HCT116 (cell line): ENCODE measurements around the gene TMEM87A.

ENCODE experiments used
- CEBPB ChIP-seq: IDR thresholded peaks from 2 replicates; pipeline ENCODE4 v1.6.1; 2012; ENCODE audit warnings: low read depth
- EZH2 ChIP-seq: fragments of 200-600 bp; sonication (generic); IDR thresholded peaks from 2 replicates; pipeline ENCODE4 v1.6.1; 2017; ENCODE audit warnings: antibody characterized with exemption, mixed run types
- EZH2phosphoT487 ChIP-seq: fragments of 200-600 bp; IDR thresholded peaks from 2 replicates; pipeline ENCODE4 v1.6.1; 2018; ENCODE audit warnings: antibody characterized with exemption, borderline replicate concordance
- JUND ChIP-seq: IDR thresholded peaks from 2 replicates; pipeline ENCODE4 v1.6.1; 2012
- POLR2A ChIP-seq: IDR thresholded peaks from 2 replicates; pipeline ENCODE4 v1.7.0; 2011; ENCODE audit warnings: borderline replicate concordance; ENCODE audit not compliant: insufficient read depth, insufficient read length; ENCODE audit errors: extremely low read depth
- POLR2AphosphoS5 ChIP-seq: IDR thresholded peaks from 2 replicates; pipeline ENCODE4 v1.6.1; 2011; ENCODE audit warnings: mild to moderate bottlenecking, low read depth, low read length, moderate library complexity
- RAD21 ChIP-seq: IDR thresholded peaks from 2 replicates; pipeline ENCODE4 v1.6.1; 2012; ENCODE audit warnings: low read depth, mild to moderate bottlenecking
- SIN3A ChIP-seq: IDR thresholded peaks from 2 replicates; pipeline ENCODE4 v1.6.1; 2012; ENCODE audit warnings: low read depth
- SP1 ChIP-seq: IDR thresholded peaks from 2 replicates; pipeline ENCODE4 v1.6.1; 2012; ENCODE audit warnings: low read depth
- ZFX ChIP-seq: fragments of 450-650 bp; IDR thresholded peaks from 2 replicates; pipeline ENCODE4 v1.6.1; 2017
- TF ChIP-seq, protein P1 (sequence below), 3 experiments: fragments of 200-600 bp in 1 of 3; sonication (generic) in 1 of 3; IDR thresholded peaks in 2 of 3; conservative IDR thresholded peaks in 1 of 3; 2 replicates each; pipeline ENCODE4 v1.5.1; 2012 to 2017; ENCODE audit warnings: low read depth in 2 of 3, low read length in 2 of 3, antibody characterized with exemption in 1 of 3, borderline replicate concordance in 1 of 3, control low read depth in 1 of 3, mild to moderate bottlenecking in 1 of 3, mixed read lengths in 1 of 3, mixed run types in 1 of 3, moderate library complexity in 1 of 3; ENCODE audit not compliant: insufficient read depth in 1 of 3
- TF ChIP-seq, protein P2 (sequence below): IDR thresholded peaks from 2 replicates; pipeline ENCODE4 v1.6.1; 2012; ENCODE audit warnings: low read depth

DNA sequence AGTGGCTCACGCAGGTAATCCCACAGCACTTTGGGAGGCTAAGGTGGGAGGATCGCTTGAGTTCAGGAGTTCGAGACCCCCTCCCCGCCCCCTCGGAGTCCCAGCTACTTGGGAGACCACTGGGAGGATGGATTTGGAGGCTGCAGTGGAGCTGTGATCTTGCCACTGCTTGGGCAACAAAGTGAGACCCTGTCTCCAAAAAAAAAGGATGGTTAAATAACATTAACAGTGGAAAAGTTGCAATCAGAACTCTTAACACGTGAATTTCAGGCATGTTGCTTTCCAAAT, 1.4 kb upstream of the TMEM87A start:
- TF ChIP-seq POLR2A (no peak), EZH2 (no peak), RAD21 (no peak), SP1 (no peak), ZFX (no peak), SIN3A (no peak), EZH2phosphoT487 (no peak), POLR2AphosphoS5 (no peak), JUND (no peak), CEBPB (no peak)
- TF ChIP-seq, protein P1, sequence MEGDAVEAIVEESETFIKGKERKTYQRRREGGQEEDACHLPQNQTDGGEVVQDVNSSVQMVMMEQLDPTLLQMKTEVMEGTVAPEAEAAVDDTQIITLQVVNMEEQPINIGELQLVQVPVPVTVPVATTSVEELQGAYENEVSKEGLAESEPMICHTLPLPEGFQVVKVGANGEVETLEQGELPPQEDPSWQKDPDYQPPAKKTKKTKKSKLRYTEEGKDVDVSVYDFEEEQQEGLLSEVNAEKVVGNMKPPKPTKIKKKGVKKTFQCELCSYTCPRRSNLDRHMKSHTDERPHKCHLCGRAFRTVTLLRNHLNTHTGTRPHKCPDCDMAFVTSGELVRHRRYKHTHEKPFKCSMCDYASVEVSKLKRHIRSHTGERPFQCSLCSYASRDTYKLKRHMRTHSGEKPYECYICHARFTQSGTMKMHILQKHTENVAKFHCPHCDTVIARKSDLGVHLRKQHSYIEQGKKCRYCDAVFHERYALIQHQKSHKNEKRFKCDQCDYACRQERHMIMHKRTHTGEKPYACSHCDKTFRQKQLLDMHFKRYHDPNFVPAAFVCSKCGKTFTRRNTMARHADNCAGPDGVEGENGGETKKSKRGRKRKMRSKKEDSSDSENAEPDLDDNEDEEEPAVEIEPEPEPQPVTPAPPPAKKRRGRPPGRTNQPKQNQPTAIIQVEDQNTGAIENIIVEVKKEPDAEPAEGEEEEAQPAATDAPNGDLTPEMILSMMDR (IDR thresholded peaks at IDR 0.05 in 2 of 3, conservative IDR thresholded peaks at IDR 0.05 in 1 of 3; ENCODE audit: borderline replicate concordance in 1 of 3, insufficient read depth in 1 of 3, low read depth in 2 of 3, low read length in 2 of 3) = no peak
- TF ChIP-seq, protein P2, sequence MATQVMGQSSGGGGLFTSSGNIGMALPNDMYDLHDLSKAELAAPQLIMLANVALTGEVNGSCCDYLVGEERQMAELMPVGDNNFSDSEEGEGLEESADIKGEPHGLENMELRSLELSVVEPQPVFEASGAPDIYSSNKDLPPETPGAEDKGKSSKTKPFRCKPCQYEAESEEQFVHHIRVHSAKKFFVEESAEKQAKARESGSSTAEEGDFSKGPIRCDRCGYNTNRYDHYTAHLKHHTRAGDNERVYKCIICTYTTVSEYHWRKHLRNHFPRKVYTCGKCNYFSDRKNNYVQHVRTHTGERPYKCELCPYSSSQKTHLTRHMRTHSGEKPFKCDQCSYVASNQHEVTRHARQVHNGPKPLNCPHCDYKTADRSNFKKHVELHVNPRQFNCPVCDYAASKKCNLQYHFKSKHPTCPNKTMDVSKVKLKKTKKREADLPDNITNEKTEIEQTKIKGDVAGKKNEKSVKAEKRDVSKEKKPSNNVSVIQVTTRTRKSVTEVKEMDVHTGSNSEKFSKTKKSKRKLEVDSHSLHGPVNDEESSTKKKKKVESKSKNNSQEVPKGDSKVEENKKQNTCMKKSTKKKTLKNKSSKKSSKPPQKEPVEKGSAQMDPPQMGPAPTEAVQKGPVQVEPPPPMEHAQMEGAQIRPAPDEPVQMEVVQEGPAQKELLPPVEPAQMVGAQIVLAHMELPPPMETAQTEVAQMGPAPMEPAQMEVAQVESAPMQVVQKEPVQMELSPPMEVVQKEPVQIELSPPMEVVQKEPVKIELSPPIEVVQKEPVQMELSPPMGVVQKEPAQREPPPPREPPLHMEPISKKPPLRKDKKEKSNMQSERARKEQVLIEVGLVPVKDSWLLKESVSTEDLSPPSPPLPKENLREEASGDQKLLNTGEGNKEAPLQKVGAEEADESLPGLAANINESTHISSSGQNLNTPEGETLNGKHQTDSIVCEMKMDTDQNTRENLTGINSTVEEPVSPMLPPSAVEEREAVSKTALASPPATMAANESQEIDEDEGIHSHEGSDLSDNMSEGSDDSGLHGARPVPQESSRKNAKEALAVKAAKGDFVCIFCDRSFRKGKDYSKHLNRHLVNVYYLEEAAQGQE = no peak
